Left ventricle myocardium superior (tissue), 1 donor: ENCODE data around the gene ZC3H10. TPM values are rescaled to one million over a fixed set of nuclear protein-coding genes. Genes with fewer than 3 reads are reported as not detected.

Experiments used
- ATAC-seq: fragments of 200-7000 bp; cut with Tn5 transposase; one replicate; pipeline ENCODE4 v1.9.1; 2020; ENCODE audit warnings: mild to moderate bottlenecking, moderate library complexity
- DNase-seq: peaks from one replicate; pipeline ENCODE4 v3.0.0-alpha.2; 2020
- intact Hi-C: fragments of 100-400 bp; cut with micrococcal nuclease; formaldehyde crosslinking; loops from one replicate; pipeline ENCODE4 v1.11.0; 2022
- total RNA-seq: library from RNA; stranded (reverse); fragmentation: NEBNext Ultra II Directional; extraction: Animal tissue kit (Norgen Biotek cat#: 25700); gene quantifications from one replicate; pipeline ENCODE4 v1.2.1, GENCODE V29; 2021
- donor health status: DM: no; HTN: yes; CAD: no; lungs with severe emphysema.

ZC3H10 gene
- total RNA-seq, 1 donor from 2014 or later, result 5.5 TPM

- DNase-seq (peak; percentile 43), ATAC-seq (no peak)
- intact Hi-C loops, result no loop called here
Observed at GRCh38 chr12:56160193-56160763, 42.2 kb downstream of the ZC3H10 start.

DNA sequence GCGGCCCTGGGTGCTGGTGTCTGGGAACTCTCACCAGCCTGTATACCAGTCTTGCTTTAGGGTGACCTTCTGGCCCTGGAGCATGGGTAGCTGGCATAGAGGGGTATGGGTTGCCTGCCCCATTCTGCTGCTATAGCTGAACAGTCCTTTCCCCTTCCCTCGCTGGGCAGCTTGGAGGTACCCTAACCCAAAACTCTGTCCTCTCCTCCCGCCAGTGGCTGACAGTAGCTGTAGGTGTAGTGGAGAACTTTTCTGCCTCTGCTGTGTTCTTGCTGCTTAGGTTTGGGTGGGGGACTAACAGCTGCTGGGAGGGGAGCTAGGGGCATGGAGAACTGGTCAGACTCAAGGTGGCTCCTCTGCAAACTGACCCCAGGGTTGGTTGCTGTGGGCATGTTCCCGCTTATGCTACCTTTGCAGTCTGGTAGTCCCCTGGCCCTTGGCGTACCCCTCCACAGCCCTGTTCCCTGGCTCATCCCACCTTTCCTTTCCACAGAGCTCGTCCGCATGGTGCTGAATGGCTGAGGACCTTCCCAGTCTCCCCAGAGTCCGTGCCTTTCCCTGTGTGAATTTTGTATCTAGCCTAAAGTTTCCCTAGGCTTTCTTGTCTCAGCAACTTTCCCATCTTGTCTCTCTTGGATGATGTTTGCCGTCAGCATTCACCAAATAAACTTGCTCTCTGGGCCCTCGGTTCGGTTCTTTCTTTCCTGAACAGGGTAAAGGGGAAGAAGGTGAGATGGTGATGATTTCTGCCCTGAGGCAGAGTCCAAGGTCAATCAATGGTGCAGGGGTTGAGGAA, 43.0 kb downstream of the ZC3H10 start:
- no peak for DNase-seq
- no peak for ATAC-seq
- intact Hi-C loops, result no loop called here

DNA sequence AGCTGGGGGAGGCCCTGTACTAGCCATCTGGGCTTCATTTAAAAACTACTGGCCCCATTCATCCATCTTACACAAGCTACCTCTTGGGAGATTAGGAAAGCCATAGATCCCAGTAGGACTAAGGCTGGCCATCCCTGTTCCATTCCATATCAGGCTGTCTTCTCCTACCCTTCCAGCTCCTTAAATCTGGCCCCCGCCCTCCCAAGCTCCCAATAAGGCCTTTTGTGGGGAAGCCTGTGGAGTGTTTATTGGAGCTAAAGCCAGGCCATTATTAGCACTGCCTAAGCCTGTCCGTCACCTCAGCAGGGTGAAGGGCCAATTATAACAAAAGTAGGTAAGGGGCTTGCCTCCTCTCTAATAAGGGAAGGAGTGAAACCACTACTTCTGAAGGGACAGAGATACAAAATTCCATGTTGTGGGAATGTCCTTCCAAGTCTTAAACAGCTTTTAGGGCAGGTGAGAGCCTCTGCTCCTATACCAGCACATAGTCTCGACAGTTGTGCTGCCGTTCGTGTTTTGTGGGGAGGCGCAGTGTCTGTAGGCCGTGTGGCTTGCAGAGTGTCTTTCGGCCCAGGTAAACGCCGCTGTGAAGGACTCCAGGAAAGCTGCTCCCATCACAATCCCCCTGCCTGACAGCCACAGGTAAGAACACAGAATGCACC, 43.8 kb downstream of the ZC3H10 start:
- DNase-seq (no peak), ATAC-seq (no peak)
- intact Hi-C loops, result no loop called here

GRCh38 chr12:56162468-56163290, 44.6 kb downstream of the ZC3H10 start:
- intact Hi-C loops, result no loop called here
- no peak for ATAC-seq
- no peak for DNase-seq

GRCh38 chr12:56163533-56164344, 45.7 kb downstream of the ZC3H10 start:
- ATAC-seq (no peak), DNase-seq (no peak)
- intact Hi-C loops, result no loop called here

GRCh38 chr12:56164345-56164729, 46.3 kb downstream of the ZC3H10 start:
- no peak for DNase-seq
- ATAC-seq, result no peak
- intact Hi-C loops, result no loop called here

DNA sequence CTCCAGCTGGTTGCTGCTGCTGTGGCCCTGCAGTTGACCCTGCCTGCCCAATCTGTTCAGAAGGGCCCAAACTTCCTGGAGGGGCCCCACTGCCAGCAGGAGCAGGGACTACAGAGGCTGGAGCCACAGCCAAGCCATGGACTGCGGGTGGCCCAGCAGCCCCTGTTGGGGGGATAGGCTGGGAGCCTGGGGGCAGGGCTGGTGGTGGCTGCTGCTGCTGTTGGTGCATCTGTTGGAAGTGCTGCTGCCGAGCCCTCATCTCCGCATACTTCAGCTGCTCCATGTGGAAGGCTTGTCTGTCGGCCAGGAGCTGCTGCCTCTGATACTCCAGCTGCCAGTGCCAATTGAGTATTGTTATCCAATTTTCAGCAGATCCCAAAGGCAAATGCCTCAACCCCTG, 47.3 kb downstream of the ZC3H10 start:
- DNase-seq (peak; percentile 42), ATAC-seq (peak; percentile 15)
- intact Hi-C loops, result no loop called here

DNA sequence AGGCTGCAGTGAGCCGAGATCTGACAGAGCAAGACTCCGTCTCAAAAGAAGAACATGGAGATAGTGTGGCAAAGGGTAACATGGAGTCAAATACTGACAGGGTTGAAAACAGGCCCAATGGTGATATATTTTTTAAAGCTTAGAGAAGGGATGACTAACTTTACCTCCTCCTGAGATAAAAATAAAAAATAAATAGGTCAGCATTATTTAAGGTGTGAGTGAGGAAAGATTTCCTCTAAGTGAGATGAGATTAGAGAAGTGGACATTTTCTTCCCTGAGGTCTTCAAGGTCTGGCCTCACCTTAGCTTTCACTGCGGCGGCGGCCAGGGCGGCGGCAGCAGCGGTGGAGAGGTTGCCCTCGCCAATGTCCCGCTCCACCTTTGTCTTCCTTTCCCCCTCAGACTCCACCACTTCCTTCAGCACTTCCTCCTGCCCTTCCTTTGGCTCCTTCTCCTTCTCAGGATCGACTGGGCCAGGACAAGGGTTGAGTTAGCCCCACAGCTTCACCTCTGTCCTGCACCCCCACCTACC, 51.2 kb downstream of the ZC3H10 start:
- intact Hi-C loops, result no loop called here
- DNase-seq (no peak), ATAC-seq (no peak)

DNA sequence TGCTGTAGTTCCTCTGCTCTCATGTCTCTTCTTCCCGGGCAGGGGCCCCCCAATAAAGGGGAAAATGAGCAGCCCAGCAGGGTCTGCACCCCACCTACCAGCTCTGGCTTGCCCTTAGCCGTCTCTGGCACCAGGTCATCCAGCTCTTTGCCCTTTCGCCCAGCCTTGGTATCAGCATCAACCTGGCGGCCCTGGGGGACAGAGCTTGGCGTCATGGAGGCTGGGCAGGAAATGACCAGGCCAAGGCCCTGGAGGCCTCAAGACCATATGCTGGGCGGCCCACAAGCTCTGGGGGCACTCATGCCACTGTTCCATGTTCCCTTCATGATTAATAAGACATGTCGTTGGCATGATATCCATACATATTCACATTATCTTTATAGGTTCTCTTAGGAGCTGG, 54.8 kb downstream of the ZC3H10 start:
- ATAC-seq (no peak), DNase-seq (no peak)
- intact Hi-C loops, result no loop called here

Other genes starting within 250 kb of the ZC3H10 start
- 16.2 TPM for gene PYM1, start 190.4 kb upstream of the ZC3H10 start, total RNA-seq
- gene DGKA, start 187.1 kb upstream of the ZC3H10 start, total RNA-seq, result 6.9 TPM
- 0.57 TPM for gene PMEL, start 152.2 kb upstream of the ZC3H10 start, total RNA-seq
- 8.4 TPM for gene CDK2, start 151.4 kb upstream of the ZC3H10 start, total RNA-seq
- gene RAB5B, start 144.2 kb upstream of the ZC3H10 start, total RNA-seq, result 128 TPM
- 27.9 TPM for gene SUOX, start 121.0 kb upstream of the ZC3H10 start, total RNA-seq
- gene IKZF4, start 97.2 kb upstream of the ZC3H10 start, total RNA-seq, result 7.5 TPM
- 41.0 TPM for gene RPS26, start 76.3 kb upstream of the ZC3H10 start, total RNA-seq
- gene ERBB3, start 38.1 kb upstream of the ZC3H10 start, total RNA-seq, result 2.9 TPM
- 77.1 TPM for gene PA2G4, start 13.7 kb upstream of the ZC3H10 start, total RNA-seq
- gene RPL41, start 1.6 kb upstream of the ZC3H10 start, total RNA-seq, result 1,980 TPM
- gene ESYT1, start 10.0 kb downstream of the ZC3H10 start, total RNA-seq, result 28.0 TPM
- gene MYL6B, start 34.3 kb downstream of the ZC3H10 start, total RNA-seq, result 41.4 TPM
- gene MYL6, start 40.1 kb downstream of the ZC3H10 start, total RNA-seq, result 546 TPM
- 81.4 TPM for gene SMARCC2, start 71.2 kb downstream of the ZC3H10 start, total RNA-seq
- gene RNF41, start 103.7 kb downstream of the ZC3H10 start, total RNA-seq, result 55.3 TPM
- gene NABP2, start 106.1 kb downstream of the ZC3H10 start, total RNA-seq, result 19.6 TPM
- not detected for gene SLC39A5, start 111.8 kb downstream of the ZC3H10 start, total RNA-seq
- 28.5 TPM for gene ANKRD52, start 140.1 kb downstream of the ZC3H10 start, total RNA-seq
- 162 TPM for gene COQ10A, start 148.7 kb downstream of the ZC3H10 start, total RNA-seq
- gene CS, start 182.1 kb downstream of the ZC3H10 start, total RNA-seq, result 865 TPM
- gene CNPY2, start 197.7 kb downstream of the ZC3H10 start, total RNA-seq, result 32.3 TPM
- 52.2 TPM for gene PAN2, start 215.7 kb downstream of the ZC3H10 start, total RNA-seq
- gene IL23A, start 220.6 kb downstream of the ZC3H10 start, total RNA-seq, result not detected
- 36.6 TPM for gene STAT2, start 241.8 kb downstream of the ZC3H10 start, total RNA-seq
- gene APOF, start 244.6 kb downstream of the ZC3H10 start, total RNA-seq, result not detected